Fibroblast of the aortic adventitia (primary cell): ENCODE data around the gene HBZ. TPM values are rescaled to one million over a fixed set of nuclear protein-coding genes. Genes with fewer than 3 reads are reported as not detected.
A peak's percentile ranks its signal among the peaks of the same experiment; 100 is the strongest.

ENCODE experiments used
- DNase-seq: peaks from one replicate; pipeline ENCODE4 v3.0.0-alpha.2; 2010; ENCODE audit warnings: low read depth
- H3K4me3 ChIP-seq: 2 replicates; pipeline ENCODE4 v1.5.1; 2011; ENCODE audit warnings: low read depth, mild to moderate bottlenecking, control low read depth, low read length, moderate library complexity
- total RNA-seq: library from RNA; depleted of rRNA; stranded (reverse); fragments of >200 nt; gene quantifications from 2 replicates; pipeline ENCODE4 v1.2.3, GENCODE V29; 2012; ENCODE audit warnings: low replicate concordance
- TF ChIP-seq, protein P1 (sequence below): IDR thresholded peaks from 2 replicates; pipeline ENCODE4 v1.5.1; 2011; ENCODE audit warnings: mild to moderate bottlenecking, low read length, control low read depth, inconsistent platforms; ENCODE audit not compliant: insufficient read depth

The HBZ gene
- total RNA-seq, 1 donor = not detected

GRCh38 chr16:133716-134115 lies 18.7 kb upstream of the HBZ start:
- TF ChIP-seq, protein P1, sequence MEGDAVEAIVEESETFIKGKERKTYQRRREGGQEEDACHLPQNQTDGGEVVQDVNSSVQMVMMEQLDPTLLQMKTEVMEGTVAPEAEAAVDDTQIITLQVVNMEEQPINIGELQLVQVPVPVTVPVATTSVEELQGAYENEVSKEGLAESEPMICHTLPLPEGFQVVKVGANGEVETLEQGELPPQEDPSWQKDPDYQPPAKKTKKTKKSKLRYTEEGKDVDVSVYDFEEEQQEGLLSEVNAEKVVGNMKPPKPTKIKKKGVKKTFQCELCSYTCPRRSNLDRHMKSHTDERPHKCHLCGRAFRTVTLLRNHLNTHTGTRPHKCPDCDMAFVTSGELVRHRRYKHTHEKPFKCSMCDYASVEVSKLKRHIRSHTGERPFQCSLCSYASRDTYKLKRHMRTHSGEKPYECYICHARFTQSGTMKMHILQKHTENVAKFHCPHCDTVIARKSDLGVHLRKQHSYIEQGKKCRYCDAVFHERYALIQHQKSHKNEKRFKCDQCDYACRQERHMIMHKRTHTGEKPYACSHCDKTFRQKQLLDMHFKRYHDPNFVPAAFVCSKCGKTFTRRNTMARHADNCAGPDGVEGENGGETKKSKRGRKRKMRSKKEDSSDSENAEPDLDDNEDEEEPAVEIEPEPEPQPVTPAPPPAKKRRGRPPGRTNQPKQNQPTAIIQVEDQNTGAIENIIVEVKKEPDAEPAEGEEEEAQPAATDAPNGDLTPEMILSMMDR = no peak
- DNase-seq = no peak
- H3K4me3 ChIP-seq = no peak overlapping the region

DNA sequence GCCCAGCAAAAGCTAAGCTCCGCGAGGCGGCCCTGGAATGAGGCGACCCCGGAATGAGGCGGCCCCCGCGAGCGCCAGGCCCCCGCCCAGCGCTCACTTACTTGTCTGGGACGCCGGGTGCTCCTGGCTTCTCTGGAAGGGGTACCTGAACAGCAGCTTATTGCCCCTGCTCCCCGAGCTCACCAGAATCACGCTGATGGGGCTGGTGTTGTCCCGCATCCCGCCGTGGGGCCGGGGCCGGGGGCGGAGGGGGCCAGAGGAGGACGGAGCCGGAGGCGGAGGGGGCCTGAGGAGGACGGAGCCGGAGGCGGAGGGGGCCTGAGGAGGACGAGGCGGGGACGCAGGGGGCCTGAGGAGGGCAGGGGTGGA lies 14.4 kb upstream of the HBZ start:
- TF ChIP-seq, protein P1 = no peak
- no peak for DNase-seq

DNA sequence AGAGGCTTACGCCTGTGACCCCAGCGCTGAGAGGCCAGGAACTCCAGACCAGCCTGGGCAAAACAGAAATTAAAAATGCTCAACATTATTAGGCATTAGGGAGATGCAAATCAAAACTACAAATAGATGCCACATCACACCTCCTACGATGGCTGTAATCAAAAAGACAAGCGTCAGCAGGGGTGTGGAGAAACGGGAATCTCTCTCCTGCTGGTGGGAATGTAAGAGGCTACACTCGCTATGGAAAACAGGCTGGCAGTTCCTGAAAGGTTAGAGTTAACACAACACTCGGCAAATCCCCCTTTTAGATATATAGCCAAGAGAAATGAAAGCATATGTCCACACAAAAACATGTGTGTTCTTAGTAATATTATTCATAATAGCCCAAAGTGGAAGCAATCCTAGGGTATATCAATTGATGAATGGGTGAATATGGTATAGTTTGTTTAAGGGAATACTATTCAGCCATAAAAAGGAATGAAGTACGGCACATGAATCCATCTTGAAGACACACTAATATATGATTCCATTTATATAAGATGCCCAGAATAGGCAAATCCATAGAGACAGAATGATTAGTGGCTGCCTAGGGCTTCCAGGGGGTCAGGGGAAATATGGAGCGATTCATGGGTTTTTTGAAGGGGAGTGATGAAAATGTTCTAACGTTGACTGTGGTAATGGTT lies 12.1 kb upstream of the HBZ start:
- no peak for DNase-seq
- TF ChIP-seq, protein P1 = no peak
- no peak overlapping the region for H3K4me3 ChIP-seq

More for the DNA sequence above, 14.4 kb upstream of the HBZ start:
- H3K4me3 ChIP-seq = peak overlapping the region; percentile 76

DNA sequence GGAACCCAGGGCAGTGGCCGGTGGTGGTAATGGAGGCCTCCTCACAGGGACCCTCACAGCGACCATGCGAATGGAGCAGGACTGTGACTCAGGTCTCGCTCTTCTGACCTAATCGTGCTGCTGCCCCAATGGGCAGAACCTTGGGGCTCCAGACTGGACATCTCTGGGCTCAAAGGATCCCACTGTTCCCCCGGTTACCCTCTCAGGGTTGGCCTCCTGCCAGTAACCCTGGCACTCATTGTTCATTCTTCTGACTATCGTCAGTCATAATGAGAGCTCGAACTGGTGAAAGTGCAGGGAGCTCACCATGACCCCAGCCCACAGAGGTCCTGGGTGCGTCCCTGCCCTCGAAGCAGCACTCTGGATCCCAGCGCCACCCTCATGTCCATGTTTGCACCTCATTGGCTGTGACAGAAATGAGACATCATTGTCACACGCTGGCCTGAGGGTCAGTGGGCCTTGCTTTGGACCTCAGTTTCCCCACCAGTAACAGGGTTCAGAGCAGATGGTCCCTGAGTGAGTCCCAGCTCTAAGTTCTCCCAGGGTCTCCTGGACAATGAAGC lies 10.0 kb upstream of the HBZ start:
- no peak overlapping the region for H3K4me3 ChIP-seq
- TF ChIP-seq, protein P1 = no peak
- no peak for DNase-seq

- TF ChIP-seq, protein P1 = no peak
- no peak for DNase-seq
- H3K4me3 ChIP-seq = no peak overlapping the region
These were observed 9.4 kb upstream of the HBZ start for GRCh38 chr16:143047-143446.

- TF ChIP-seq, protein P1 = no peak
- H3K4me3 ChIP-seq = no peak overlapping the region
- peak; percentile 3 for DNase-seq
These were observed 9.0 kb upstream of the HBZ start for GRCh38 chr16:143456-143855.
